Stimulated activated CD8-positive, alpha-beta memory T cell treated with anti-CD3 and anti-CD28 coated beads, Interleukin-2, amount 100 ng/mL, for 48 hours (primary cell): ENCODE results near the gene MBD3L1.

Experiments used
- DNase-seq, 2 donors: peaks; one replicate each; pipeline ENCODE4 v3.0.0-alpha.2; 2020; ENCODE audit warnings: low read depth in 2 of 2

Gene MBD3L1

DNA sequence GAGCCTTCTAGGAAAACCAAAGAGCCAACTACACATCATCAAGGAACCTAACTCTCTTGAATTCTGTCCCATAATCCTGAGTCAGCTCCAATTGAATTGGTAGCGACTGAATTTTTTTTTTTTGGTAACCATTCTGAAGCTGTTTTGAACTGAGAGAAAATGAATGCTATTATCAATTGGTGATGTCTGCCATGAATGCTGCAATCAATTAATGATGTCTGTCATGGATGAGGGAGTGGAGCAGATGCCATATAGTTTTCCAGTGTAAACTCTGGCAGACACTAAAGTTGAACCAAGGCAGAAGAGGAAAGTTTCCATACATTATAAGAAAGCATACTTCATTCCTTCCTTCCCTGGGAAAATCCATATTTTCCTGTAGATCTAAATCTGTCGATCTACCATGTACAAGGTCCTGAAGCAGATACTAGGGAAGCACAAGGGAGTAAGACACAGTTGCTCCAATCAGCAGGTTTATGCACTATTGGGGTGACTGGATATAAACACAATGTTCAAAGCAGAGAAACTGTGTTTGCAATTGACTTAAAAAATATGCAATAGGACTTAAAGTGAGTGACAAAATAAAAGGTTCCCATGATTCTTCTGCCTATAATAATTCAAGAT, 48.8 kb downstream of the MBD3L1 start:
- DNase-seq, result no peak

GRCh38 chr19:8881512-8881911, 49.3 kb downstream of the MBD3L1 start:
- DNase-seq, result no peak

DNA sequence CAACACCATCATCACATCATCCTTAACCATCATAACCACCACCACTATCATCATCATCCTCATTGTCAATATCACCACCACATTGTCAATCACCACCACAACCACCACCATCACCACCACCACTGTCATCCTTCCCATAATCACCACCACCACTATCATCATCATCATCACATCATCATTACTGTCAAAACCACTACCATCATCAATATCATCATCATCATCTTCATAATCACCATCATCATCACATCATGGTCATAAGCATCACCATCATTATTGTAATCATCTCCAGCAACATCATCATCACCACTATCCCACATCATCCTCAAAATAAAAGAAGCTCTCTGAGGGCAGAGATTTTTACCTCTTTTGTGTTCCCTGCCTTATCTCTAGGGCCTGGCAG, 52.2 kb downstream of the MBD3L1 start:
- DNase-seq, result no peak

DNA sequence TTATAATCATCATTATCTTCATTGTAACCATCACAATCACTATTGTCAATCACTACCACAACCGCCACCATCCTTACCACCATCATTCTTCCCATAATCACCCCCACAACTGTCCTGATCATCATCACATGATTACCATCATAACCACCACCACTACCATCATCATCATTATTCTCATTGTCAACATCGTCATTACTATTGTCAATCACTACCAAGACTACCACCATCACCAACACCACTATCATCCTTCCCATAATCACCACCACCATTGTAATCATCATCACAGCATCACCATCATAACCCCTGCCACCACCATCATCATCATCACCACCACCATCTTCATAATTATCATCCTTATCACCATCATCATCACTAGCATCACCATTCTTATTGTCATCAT, 55.2 kb downstream of the MBD3L1 start:
- DNase-seq, result no peak

- no peak for DNase-seq
These were observed 58.1 kb downstream of the MBD3L1 start for GRCh38 chr19:8890260-8890659.
